H1 (cell line): Measurements from ENCODE around the gene COLEC12. TPM values are rescaled to one million over a fixed set of nuclear protein-coding genes. Genes with fewer than 3 reads are reported as not detected.

ENCODE experiments used
- CTCF ChIA-PET: fragments of 300-600 bp; sonication (Branson Sonifier 250); formaldehyde crosslinking; loops from one replicate; lab custom pipeline; 2021; ENCODE audit not compliant: partially characterized antibody; lab: Charles Lee
- POLR2A ChIA-PET: fragments of 300-600 bp; sonication (Branson Sonifier 250); formaldehyde crosslinking; loops from one replicate; lab custom pipeline; 2021; ENCODE audit warnings: inconsistent platforms; ENCODE audit not compliant: partially characterized antibody; lab: Charles Lee
- DNase-seq, 2 experiments: peaks; one replicate each; pipeline versions ENCODE4 v3.0.0 to v3.0.0-alpha.2; 2010 to 2022; ENCODE audit warnings: low spot score in 2 of 2, low read depth in 1 of 2, mixed read lengths in 1 of 2
- FAIRE-seq: peaks from 2 replicates; lab custom pipeline; 2011; peaks lifted over from hg19 to GRCh38; lab: Jason Lieb, UNC
- H2AFZ ChIP-seq: 2 replicates; pipeline ENCODE4 v1.8.1; 2012; ENCODE audit warnings: low read length, inconsistent platforms
- H2AK5ac ChIP-seq: 2 replicates; pipeline ENCODE4 v1.6.1; 2013; ENCODE audit warnings: low read depth, low read length
- H2BK120ac ChIP-seq: replicated peaks from 2 replicates; pipeline ENCODE3; 2013; ENCODE audit warnings: low read depth, low read length, inconsistent platforms
- H2BK12ac ChIP-seq: 2 replicates; pipeline ENCODE4 v1.6.1; 2013; ENCODE audit warnings: low read depth, low read length
- H2BK15ac ChIP-seq: 2 replicates; pipeline ENCODE4 v1.6.1; 2013; ENCODE audit warnings: low read length
- H2BK20ac ChIP-seq: 2 replicates; pipeline ENCODE4 v1.6.1; 2013; ENCODE audit warnings: low read length
- H2BK5ac ChIP-seq: 2 replicates; pipeline ENCODE4 v1.6.1; 2013; ENCODE audit warnings: low read depth, low read length
- H3K14ac ChIP-seq: 2 replicates; pipeline ENCODE4 v1.6.1; 2013; ENCODE audit warnings: inconsistent platforms; ENCODE audit not compliant: insufficient read length
- H3K18ac ChIP-seq: 2 replicates; pipeline ENCODE4 v1.6.1; 2013; ENCODE audit warnings: low read length; ENCODE audit errors: extremely low read depth
- H3K23ac ChIP-seq: 2 replicates; pipeline ENCODE4 v1.6.1; 2013; ENCODE audit warnings: inconsistent platforms; ENCODE audit not compliant: insufficient read length
- H3K23me2 ChIP-seq: 2 replicates; pipeline ENCODE4 v1.6.1; 2013; ENCODE audit warnings: low read depth, low read length
- H3K27ac ChIP-seq: 2 replicates; pipeline ENCODE4 v1.6.1; 2011; ENCODE audit warnings: low read depth, low read length, inconsistent platforms
- H3K27me3 ChIP-seq, 4 experiments: replicated peaks in 1 of 4; 1 replicate in 1 of 4; 2 replicates in 3 of 4; pipeline versions ENCODE4 v1.6.1 to v1.8.1; 2011 to 2013; ENCODE audit warnings: low read length in 3 of 4, mild to moderate bottlenecking in 3 of 4, inconsistent platforms in 2 of 4, mixed read lengths in 2 of 4, moderate library complexity in 1 of 4; ENCODE audit not compliant: control insufficient read depth in 3 of 4, insufficient read depth in 3 of 4; ENCODE audit errors: extremely low read depth in 1 of 4
- H3K36me3 ChIP-seq, 4 experiments: 2 replicates each; pipeline versions ENCODE4 v1.6.1 to v1.8.1; 2011 to 2013; ENCODE audit warnings: mild to moderate bottlenecking in 4 of 4, low read length in 3 of 4, moderate library complexity in 2 of 4, control low read depth in 1 of 4, inconsistent platforms in 1 of 4; ENCODE audit not compliant: insufficient read depth in 4 of 4, control insufficient read depth in 2 of 4
- H3K4ac ChIP-seq: replicated peaks from 2 replicates; pipeline ENCODE3; 2013; ENCODE audit warnings: low read length, low read depth, mixed read lengths, inconsistent platforms; ENCODE audit not compliant: insufficient read length
- H3K4me1 ChIP-seq, 4 experiments: replicated peaks in 1 of 4; 1 replicate in 1 of 4; 2 replicates in 3 of 4; pipeline versions ENCODE4 v1.6.1 to v1.8.1; 2011 to 2013; ENCODE audit warnings: low read length in 3 of 4, inconsistent platforms in 2 of 4, mixed read lengths in 1 of 4; ENCODE audit not compliant: insufficient read depth in 4 of 4, control insufficient read depth in 3 of 4
- H3K4me2 ChIP-seq, 2 experiments: 2 replicates each; pipeline versions ENCODE4 v1.6.1 to v1.8.1; 2011 to 2013; ENCODE audit warnings: low read depth in 2 of 2, low read length in 2 of 2, control low read depth in 1 of 2, inconsistent platforms in 1 of 2, mild to moderate bottlenecking in 1 of 2; ENCODE audit not compliant: insufficient read depth in 1 of 2
- H3K4me3 ChIP-seq, 4 experiments: fragments of 200-600, 300-600 bp in 1 of 4; sonication (generic), shearing (Covaris generic), sonication (Bioruptor Twin) in 1 of 4; 2 replicates each; pipeline versions ENCODE4 v1.5.1 to v1.8.1; 2011 to 2016; ENCODE audit warnings: low read length in 4 of 4, low read depth in 3 of 4, control low read depth in 2 of 4, inconsistent platforms in 2 of 4, mild to moderate bottlenecking in 2 of 4, mixed read lengths in 1 of 4, moderate library complexity in 1 of 4; ENCODE audit not compliant: insufficient read depth in 2 of 4; ENCODE audit errors: extremely low read depth in 1 of 4
- H3K56ac ChIP-seq: replicated peaks from 2 replicates; pipeline ENCODE3; 2013; ENCODE audit warnings: low read depth, mild to moderate bottlenecking, mixed read lengths, low read length, inconsistent platforms; ENCODE audit not compliant: insufficient read length
- H3K79me1 ChIP-seq: 2 replicates; pipeline ENCODE4 v1.6.1; 2013; ENCODE audit warnings: low read depth, low read length, control low read depth
- H3K79me2 ChIP-seq, 2 experiments: 2 replicates each; pipeline versions ENCODE4 v1.6.1 to v1.8.1; 2012 to 2013; ENCODE audit warnings: low read length in 2 of 2, mild to moderate bottlenecking in 2 of 2, inconsistent platforms in 1 of 2; ENCODE audit not compliant: insufficient read depth in 2 of 2, control insufficient read depth in 1 of 2
- H3K9ac ChIP-seq, 4 experiments: replicated peaks in 1 of 4; 1 replicate in 1 of 4; 2 replicates in 3 of 4; pipeline versions ENCODE4 v1.6.1 to v1.8.1; 2011 to 2013; ENCODE audit warnings: low read depth in 3 of 4, low read length in 3 of 4, control low read depth in 2 of 4, mild to moderate bottlenecking in 2 of 4, moderate library complexity in 2 of 4, inconsistent platforms in 1 of 4; ENCODE audit errors: extremely low read depth in 1 of 4
- H3K9me3 ChIP-seq, 2 experiments: 2 replicates each; pipeline versions ENCODE4 v1.6.1 to v1.8.1; 2012 to 2013; ENCODE audit warnings: mild to moderate bottlenecking in 2 of 2, moderate library complexity in 2 of 2, control low read depth in 1 of 2, inconsistent platforms in 1 of 2, low read depth in 1 of 2, low read length in 1 of 2, mixed read lengths in 1 of 2; ENCODE audit not compliant: insufficient read depth in 2 of 2
- H4K20me1 ChIP-seq, 2 experiments: replicated peaks in 1 of 2; 2 replicates each; pipeline versions ENCODE3 to v1.8.1; 2011 to 2013; ENCODE audit warnings: inconsistent platforms in 2 of 2, low read length in 2 of 2, mild to moderate bottlenecking in 1 of 2; ENCODE audit not compliant: insufficient read depth in 2 of 2, control insufficient read depth in 1 of 2
- H4K5ac ChIP-seq: 2 replicates; pipeline ENCODE4 v1.6.1; 2013; ENCODE audit warnings: low read length, low read depth, mixed read lengths, inconsistent platforms; ENCODE audit not compliant: insufficient read length
- H4K8ac ChIP-seq: 2 replicates; pipeline ENCODE4 v1.8.0; 2013; ENCODE audit warnings: mild to moderate bottlenecking, moderate library complexity, low read length, inconsistent platforms; ENCODE audit not compliant: insufficient read depth; ENCODE audit errors: extremely low read depth
- H4K91ac ChIP-seq: replicated peaks from 2 replicates; pipeline ENCODE3; 2013; ENCODE audit warnings: low read length, mixed read lengths, inconsistent platforms; ENCODE audit not compliant: insufficient read length
- ATF2 ChIP-seq: IDR thresholded peaks from 2 replicates; pipeline ENCODE4 v1.6.1; 2012; ENCODE audit warnings: low read length, inconsistent platforms
- KDM5A ChIP-seq: fragments of 200-600 bp; IDR thresholded peaks from 2 replicates; pipeline ENCODE4 v1.7.1; 2012; ENCODE audit warnings: mild to moderate bottlenecking, low read length, inconsistent platforms, mixed read lengths
- TBP ChIP-seq: IDR thresholded peaks from 2 replicates; pipeline ENCODE4 v1.6.1; 2011; ENCODE audit warnings: low read depth, low read length, improper control_type of control experiment
- WGBS, 2 experiments: shearing (Covaris generic) in 1 of 2; methylation state at CpG; one replicate each; pipeline versions ENCODE4 v1.1.6 to v1.1.7; 2013 to 2015; ENCODE audit warnings: low lambda C conversion rate in 2 of 2, mixed read lengths in 2 of 2, inconsistent platforms in 1 of 2, low coverage in 1 of 2, missing lambda C conversion rate in 1 of 2; ENCODE audit not compliant: insufficient replicate concordance in 2 of 2, insufficient coverage in 1 of 2, insufficient read length in 1 of 2; ENCODE audit errors: extremely low coverage in 1 of 2, missing lambda C conversion rate in 1 of 2; 5-methylcytosine and 5-hydroxymethylcytosine counted together
- polyA plus RNA-seq, 7 experiments: library from polyadenylated mRNA; depleted of rRNA in 3 of 7; stranded (reverse) in 5 of 7; unstranded in 2 of 7; fragments of >200 nt in 5 of 7; fragments of 200-250 nt in 2 of 7; gene quantifications; 1 replicate in 5 of 7; 2 replicates in 1 of 7; 4 replicates in 1 of 7; pipeline versions ENCODE4 v1.2.1 to v1.2.3, GENCODE V29; 2011 to 2013; ENCODE audit warnings: missing spikeins in 2 of 7, mixed read lengths in 2 of 7
- total RNA-seq: library from RNA; stranded (reverse); fragmentation: NEBNext Ultra II Directional; extraction: Animal tissue kit (Norgen Biotek cat#: 25700); gene quantifications from 2 replicates; pipeline ENCODE4 v1.2.1, GENCODE V29; 2021

Gene COLEC12
- total and polyA plus RNA-seq, 2 of the 8 experiments (the other 6 are each of a cell fraction or from before 2014, with no cell fraction given) = 0.44 to 2.3 TPM

GRCh38 chr18:303011-303410 is 197.5 kb downstream of the COLEC12 start:
- no peak overlapping the region for H4K8ac ChIP-seq
- no peaks in the 10 kb centered on the region for H3K27me3 ChIP-seq
- POLR2A ChIA-PET = interaction anchor here (1.8 kb wide), 1 partner anchor 35 kb away, joined by 5 read pairs; the partner anchor contains the start of gene THOC1
- no peak overlapping the region for H3K9ac ChIP-seq
- DNase-seq (no peak), FAIRE-seq (no peak)
- no peaks in the 10 kb centered on the region for H4K20me1 ChIP-seq
- no peaks in the 10 kb centered on the region for H3K79me2 ChIP-seq
- H3K36me3 ChIP-seq = no peaks in the 10 kb centered on the region
- no peak overlapping the region for H3K56ac ChIP-seq
- no peak overlapping the region for H3K4ac ChIP-seq
- H2AK5ac ChIP-seq = no peak overlapping the region
- no peak overlapping the region for H4K5ac ChIP-seq
- H3K9me3 ChIP-seq = no peaks in the 10 kb centered on the region
- H2BK20ac ChIP-seq = no peak overlapping the region
- peaks cover 2 to 18% (median 8%) of the 10 kb centered on the region in 4 experiments; a peak in 4 of 7 replicates for H3K4me1 ChIP-seq
- no peak overlapping the region for H2BK15ac ChIP-seq
- H3K4me2 ChIP-seq = no peak overlapping the region
- H2BK5ac ChIP-seq = no peak overlapping the region
- no peaks in the 10 kb centered on the region for H3K23me2 ChIP-seq
- no peak overlapping the region for H3K27ac ChIP-seq
- TF ChIP-seq KDM5A (no peak), TBP (no peak), ATF2 (no peak)
- no peak overlapping the region for H2BK12ac ChIP-seq
- no peak overlapping the region for H3K4me3 ChIP-seq
- H3K79me1 ChIP-seq = no peaks in the 10 kb centered on the region
- no peak overlapping the region for H2BK120ac ChIP-seq
- H3K14ac ChIP-seq = no peak overlapping the region
- H3K23ac ChIP-seq = no peak overlapping the region
- H4K91ac ChIP-seq = no peak overlapping the region
- CTCF ChIA-PET = interaction anchor here (0.5 to 2.1 kb wide), 8 partner anchors 13 to 202 kb away, joined by 3 to 7 read pairs (median 3); no protein-coding TSS in a partner anchor
- H3K18ac ChIP-seq = no peak overlapping the region
- H2AFZ ChIP-seq = 0 out of 2 replicates have a peak overlapping the region, but pooled peaks have one; percentile 16
- WGBS, 2 experiments = 75% methylated on average over 1 of the region's 1 CpG; no CpG with 5 or more reads in 1 of the 2 experiments
